Kasumi-1 (cell line): ENCODE data around the gene GMNN.

Experiments used
- DNase-seq, 2 experiments: peaks; one replicate each; lab custom pipeline; 2025; lab: John Stamatoyannopoulos, UW

Gene GMNN

DNA sequence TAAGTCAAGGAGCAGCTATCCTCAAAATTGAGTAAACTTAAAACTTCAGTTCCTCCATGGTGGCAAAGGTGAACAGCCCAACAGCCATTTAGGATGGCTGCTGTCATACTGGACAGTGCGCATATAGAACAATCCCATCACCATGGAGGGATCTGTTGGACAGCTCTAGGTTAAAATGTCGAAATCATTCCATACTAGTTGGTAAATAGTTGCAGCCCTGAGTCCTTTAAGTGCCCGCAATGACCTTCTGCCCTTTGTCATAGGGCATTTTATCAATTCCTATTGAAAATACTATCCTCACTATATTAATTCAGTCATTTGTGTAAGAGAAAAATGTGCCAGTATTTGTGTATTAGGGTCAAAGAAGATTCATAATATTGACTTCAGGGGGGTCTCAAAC is 32.8 kb downstream of the GMNN start:
- DNase-seq: no peak

DNA sequence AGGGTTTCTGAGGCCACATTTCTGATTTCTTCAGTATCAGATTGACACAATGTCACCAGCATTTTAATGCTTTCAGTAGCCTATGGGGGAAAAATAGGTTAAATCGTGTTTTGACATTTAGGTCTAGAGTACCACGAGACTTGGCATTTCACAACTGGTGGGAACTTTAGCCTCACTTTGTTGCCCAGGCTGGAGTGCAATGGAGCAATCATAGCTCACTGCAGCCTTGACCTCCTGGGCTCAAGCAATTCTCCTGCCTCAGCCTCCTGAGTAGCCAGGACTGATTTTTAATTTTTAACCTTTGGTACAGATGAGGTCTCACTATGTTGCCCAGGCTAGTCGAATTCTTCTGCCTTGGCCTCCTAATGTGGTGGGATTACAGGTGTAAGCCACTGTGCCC is 35.0 kb downstream of the GMNN start:
- DNase-seq: no peak

DNA sequence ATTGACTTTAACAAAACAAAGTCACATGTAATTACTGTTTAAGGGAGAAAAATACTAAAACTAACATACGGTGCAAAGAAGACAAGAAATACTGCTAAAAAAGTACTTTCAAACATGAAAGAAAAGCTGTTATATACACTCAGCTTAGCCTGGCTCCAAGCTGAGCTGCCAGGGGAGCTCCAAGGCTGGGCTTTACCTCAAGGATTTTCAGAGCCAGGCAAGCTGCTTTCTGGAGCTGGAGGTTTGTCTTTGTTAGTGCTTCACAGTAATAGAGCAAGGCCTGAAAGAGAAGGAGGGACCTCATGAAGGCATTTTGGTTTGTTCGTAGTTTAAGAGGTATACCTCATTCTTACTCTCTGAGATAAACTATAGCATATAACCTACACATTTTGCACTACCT is 43.6 kb downstream of the GMNN start:
- DNase-seq: no peak

DNA sequence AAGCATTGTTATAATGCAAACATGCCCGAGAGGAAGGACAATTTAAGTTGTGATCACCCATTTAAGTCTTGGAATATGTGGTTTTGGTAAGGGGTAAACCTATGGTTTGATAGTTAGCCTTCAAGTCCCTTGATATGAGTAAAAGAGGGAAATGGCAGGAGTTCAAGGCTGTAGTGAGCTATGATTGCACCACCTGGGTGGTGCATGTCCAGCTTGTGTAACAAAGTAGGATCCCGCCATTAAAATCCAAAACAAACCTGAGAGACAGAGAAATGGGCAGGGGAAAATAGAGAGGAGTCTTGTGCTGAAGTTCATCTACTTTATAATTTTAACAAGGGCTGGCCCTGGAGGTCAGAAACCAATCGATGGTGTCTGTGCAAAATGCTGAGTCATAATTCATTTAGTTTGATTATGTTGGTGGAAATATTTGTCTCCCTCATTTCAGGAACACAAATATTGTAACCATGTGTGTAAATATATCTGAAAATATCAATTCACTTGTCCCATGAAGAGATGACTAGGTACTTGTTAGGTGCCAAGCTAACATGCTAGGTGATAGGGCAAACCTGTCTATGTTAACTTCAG is 47.2 kb downstream of the GMNN start:
- no peak for DNase-seq

DNA sequence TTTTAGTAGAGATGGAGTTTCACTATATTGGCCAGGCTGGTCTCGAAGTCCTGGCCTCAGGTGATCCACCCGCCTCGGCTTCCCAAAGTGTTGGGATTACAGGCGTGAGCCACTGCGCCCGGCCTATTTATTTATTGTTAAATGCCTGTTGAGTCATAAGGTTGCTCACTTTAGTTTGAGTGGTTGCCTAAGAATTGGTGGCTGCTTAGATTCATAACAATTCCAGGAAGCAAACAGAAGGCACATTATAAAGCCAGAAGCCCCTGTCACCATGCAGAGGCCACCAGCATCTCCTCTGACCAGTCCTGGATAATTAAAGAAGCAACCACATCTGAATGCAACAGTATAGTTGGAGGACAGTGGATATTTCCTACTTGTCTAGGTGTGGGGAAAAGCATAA is 48.0 kb downstream of the GMNN start:
- DNase-seq: no peak

DNA sequence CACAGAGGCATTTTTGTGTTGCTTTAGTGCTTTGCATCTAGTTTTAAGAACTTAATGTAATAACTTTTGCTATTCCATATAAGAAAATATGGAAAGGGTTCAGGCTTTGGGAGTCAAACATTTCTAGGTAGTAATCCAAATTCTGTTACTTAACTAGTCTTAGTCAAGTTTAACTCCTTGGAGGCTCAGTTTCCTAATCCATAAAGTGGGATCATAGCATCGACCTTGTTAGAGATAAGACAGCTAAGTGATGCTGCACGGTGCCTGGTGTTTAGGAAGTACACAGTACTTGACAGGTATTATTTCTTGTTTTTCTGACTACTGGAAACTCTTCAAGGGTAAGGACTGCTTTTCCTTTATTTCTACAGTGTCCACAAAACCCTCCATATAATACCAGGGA is 48.4 kb downstream of the GMNN start:
- no peak for DNase-seq

DNA sequence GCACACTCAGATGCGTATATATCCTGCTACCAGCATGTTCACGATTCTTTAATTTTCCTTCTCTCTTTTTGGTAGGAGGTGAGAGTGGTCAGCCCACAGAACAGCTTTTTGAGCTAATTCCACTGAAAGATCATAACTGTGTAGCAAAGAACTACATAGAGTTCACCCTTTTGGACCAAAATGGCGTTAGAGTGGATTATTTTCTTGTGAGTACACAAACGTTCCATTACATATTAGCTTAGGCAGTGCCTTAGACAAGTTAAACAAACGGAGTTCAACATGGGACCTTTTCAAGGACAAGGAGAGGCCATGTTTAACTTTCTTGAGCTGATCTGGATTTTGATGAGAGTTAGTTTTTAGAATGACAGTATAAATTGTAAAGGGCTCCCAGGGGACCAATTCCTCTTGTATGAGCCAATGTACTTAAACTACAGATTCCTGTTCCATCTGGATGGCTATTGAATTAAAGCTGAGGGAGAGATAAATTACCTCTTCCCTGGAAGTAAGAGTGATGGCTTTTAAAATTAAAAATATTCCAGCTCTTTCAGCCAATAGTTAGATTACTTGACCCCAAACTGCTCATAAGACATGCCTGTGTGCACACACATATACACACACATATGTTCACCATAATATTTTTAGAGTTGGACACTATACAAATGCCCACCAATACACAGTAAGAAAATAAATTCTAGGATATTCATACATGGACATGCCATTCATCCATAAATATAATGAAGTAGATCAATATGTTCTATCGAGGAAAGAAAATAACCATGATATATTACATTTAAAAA is 49.6 kb downstream of the GMNN start:
- DNase-seq: no peak

DNA sequence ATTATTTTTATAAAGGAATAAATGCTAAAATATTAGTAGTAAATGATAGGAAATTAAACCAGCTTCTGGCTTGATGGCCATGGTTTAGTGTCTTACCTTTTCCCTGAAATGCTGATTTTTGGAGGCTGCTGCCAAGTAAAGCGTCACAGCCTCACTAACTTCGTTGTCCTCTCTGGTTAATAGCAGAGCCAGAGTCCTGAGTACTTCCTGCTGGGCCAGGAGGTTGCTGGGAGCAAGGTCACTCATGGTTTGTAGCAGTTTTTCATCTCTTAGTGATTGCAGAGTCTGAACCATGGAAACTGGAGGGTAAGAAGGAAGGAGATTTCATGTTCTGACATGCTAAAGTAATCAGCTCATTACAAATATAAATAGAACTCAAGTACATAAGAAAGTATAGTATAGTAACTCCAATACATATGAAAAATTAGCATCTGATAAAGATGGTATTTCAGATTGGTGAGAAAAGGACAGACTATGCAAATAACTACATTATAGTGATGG is 50.4 kb downstream of the GMNN start:
- no peak for DNase-seq

DNA sequence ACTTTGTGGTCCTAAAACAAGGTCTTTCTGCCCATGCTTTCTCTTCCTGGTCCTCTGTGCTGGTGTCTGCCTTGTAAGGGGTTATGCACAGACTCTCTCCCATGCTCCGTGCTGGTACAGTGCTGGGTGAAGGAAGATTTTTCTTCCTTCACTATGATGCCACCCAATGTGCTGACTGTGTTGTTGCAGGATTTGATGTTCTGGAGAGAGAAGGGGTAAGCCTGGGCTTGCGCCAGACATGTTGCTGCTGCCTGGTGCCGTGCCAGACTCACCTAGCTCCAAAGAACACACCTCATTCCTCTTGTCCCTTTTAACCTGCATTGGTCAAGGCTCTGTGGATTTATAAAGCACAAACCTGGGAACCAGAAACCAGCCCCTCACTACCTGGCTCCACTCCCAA is 52.4 kb downstream of the GMNN start:
- DNase-seq: no peak

DNA sequence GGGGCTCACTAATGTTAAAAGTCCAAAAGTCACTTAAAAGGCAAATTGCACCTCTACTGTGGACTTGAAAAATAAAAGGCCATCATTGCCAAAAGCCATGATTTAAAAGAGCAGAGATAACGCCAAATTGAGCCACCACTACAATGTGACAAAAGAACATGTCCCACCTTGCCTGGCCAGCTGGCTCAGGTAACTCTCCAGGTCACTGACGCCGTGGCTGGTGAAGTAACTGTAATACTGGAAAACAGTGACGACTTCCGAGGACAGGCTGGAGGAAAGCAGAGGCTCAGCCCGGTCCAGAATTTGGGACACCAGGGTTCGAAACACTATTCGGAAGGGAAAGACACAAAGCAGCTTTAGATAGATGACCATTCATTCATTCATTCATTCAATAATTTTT is 53.2 kb downstream of the GMNN start:
- no peak for DNase-seq

DNA sequence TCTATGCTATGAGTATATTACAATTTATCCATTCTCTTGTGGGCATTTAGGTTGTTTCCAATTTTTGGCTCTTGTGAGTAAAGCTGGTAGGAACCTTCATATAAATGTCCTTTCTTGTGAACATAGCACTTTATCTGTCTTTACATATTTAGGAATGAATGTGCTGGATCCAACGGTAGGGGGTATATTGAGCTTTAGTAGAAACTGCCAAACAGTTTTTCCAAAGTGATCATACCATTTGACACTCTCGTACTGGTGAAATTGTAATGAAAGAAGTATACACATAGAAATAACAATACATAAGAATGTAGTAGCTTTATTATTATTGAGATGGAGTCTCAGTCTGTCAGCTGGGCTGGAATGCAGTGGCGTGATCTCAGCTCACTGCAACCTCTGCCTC is 54.9 kb downstream of the GMNN start:
- no peak for DNase-seq

DNA sequence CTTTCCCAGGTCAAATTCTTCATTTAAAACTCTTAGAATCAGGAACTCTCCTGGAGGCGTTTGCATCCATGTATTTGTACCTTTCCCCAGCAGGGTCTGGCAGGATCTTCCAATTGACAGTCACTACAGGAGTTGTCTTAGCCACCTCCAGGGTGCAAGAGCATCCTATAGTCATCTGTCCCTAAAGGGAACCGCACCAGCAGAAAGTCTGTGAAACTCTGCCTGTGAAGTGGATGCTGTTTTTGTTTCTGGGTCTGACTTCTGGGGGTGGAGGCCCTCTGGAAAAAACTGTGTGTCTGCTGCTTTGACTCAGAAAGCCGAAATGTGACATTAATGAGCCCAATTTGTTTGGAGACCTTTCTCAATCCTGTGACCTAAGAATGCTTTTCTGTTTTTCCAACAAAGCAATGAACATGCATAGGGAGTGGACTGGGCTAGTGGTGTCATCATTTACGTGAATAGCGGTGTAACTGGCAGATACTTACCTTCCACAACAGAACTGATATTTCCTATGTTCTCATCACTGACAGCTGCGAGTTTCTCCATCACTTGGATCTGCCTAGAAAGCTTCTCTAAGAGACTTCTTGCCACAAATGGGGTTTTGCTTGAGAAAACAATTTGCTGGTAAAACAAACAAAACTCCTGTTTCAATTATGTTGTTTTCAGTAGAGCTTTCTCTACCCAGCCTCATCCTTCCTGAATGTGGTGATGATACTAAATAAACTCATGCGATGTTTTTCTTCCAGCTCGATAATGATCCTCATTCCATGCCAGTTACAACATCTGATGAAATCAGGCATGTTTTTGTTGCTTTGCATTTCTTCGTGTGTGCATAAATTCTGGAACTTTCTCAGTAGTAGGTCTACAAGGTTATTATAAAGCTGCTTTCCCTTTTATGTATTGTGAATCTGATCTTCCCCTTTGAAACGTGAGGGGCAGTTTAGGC is 57.3 kb downstream of the GMNN start:
- DNase-seq: no peak

DNA sequence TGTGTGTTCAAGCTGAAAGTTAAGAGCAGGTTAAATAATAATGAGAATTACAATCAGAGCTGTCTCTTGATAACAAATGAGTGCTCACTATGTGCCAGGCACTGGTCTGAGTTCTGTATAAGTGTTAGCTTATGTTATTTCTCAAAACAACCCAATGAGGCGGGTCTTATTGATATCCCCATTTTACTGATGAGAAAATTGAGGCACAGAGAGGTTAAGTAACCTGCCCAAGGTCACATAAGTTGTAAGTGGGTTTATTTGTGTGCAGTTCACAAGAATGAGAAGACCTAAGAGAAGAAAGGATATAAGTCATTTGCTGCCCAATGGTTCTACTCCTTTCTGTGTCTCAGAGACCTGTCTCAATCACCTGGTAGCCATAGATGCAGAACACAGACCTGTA is 58.1 kb downstream of the GMNN start:
- no peak for DNase-seq

DNA sequence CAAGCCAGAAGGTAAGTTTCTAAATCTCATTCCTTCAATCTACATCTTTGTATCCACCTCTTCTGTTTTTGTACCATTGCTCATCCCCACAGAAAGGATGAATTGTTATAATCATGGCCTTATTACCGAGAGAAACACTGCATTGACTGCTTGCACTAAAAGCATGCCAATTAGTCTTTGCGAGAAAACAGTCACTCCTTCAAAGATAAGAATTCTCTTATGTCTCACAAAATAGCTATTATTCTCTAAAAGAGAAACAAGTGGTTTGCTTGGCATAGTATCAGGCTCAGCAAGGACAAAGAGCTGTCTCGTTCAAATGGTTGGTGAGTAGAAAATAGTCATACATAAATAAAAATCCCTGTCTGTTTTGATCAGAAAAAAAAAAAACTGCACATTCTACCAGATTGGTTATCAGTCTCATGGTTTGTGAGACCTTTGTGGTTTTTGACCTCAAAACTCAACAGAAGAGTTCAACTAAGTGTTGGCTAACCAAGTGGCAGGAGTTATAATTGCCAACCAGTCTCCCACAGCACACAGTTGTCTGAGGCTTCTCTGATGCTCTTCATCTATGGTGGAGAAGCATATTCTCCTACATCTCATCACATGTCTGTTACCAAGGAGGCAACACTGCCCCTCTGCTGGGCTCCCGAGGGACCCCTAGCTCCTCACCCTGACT is 59.1 kb downstream of the GMNN start:
- DNase-seq: no peak
